Measurements from ENCODE around the gene RSPO3.
"Not testable (repeated sequence)": the region's sequence is repeated elsewhere in the genome, so short reads cannot be mapped to it uniquely, and the experiment has no call there.

RSPO3 gene

GRCh38 chr6:127085181-127085580 lies 33.3 kb upstream of the RSPO3 start:
- no peak overlapping the region for H3K4me3 ChIP-seq (ENCODE audit: extremely low read depth, insufficient read depth, low read length, poor library complexity, severe bottlenecking)
- no peaks in the 10 kb centered on the region for H3K36me3 ChIP-seq (ENCODE audit: control insufficient read depth, insufficient read depth, low read length)
- H3K27ac ChIP-seq (ENCODE audit: low read depth, low read length, severe bottlenecking): no peak overlapping the region
- H3K4me1 ChIP-seq (ENCODE audit: control insufficient read depth, insufficient read depth, low read length, poor library complexity, severe bottlenecking): no peaks in the 10 kb centered on the region
- WGBS, 2 experiments (ENCODE audit: insufficient coverage in 2 of 2): 90% methylated on average over 2 of the region's 3 CpGs; no CpG with 5 or more reads in 1 of the 2 experiments
- H3K9me3 ChIP-seq (ENCODE audit: control insufficient read depth, low read length): no peaks in the 10 kb centered on the region

GRCh38 chr6:127090051-127090450 lies 28.4 kb upstream of the RSPO3 start:
- Histone ChIP-seq H3K9me3 (ENCODE audit: control insufficient read depth, low read length) (no peaks in the 10 kb centered on the region), H3K4me1 (ENCODE audit: control insufficient read depth, insufficient read depth, low read length, poor library complexity, severe bottlenecking) (no peaks in the 10 kb centered on the region), H3K36me3 (ENCODE audit: control insufficient read depth, insufficient read depth, low read length) (no peaks in the 10 kb centered on the region), H3K4me3 (ENCODE audit: extremely low read depth, insufficient read depth, low read length, poor library complexity, severe bottlenecking) (no peak overlapping the region), H3K27ac (ENCODE audit: low read depth, low read length, severe bottlenecking) (no peak overlapping the region)
- WGBS, 2 experiments (ENCODE audit: insufficient coverage in 2 of 2): no CpG with 5 or more reads among the region's 1 CpG

- H3K4me1 ChIP-seq (ENCODE audit: control insufficient read depth, insufficient read depth, low read length, poor library complexity, severe bottlenecking): peaks cover 2% of the 10 kb centered on the region
- no peak overlapping the region for H3K4me3 ChIP-seq (ENCODE audit: extremely low read depth, insufficient read depth, low read length, poor library complexity, severe bottlenecking)
- no peaks in the 10 kb centered on the region for H3K9me3 ChIP-seq (ENCODE audit: control insufficient read depth, low read length)
- no peaks in the 10 kb centered on the region for H3K36me3 ChIP-seq (ENCODE audit: control insufficient read depth, insufficient read depth, low read length)
- 100% methylated on average over 2 of the region's 3 CpGs; no CpG with 5 or more reads in 1 of the 2 experiments for WGBS, 2 experiments (ENCODE audit: insufficient coverage in 2 of 2)
- no peak overlapping the region for H3K27ac ChIP-seq (ENCODE audit: low read depth, low read length, severe bottlenecking)
Measured at GRCh38 chr6:127092466-127092865, 26.0 kb upstream of the RSPO3 start.

DNA sequence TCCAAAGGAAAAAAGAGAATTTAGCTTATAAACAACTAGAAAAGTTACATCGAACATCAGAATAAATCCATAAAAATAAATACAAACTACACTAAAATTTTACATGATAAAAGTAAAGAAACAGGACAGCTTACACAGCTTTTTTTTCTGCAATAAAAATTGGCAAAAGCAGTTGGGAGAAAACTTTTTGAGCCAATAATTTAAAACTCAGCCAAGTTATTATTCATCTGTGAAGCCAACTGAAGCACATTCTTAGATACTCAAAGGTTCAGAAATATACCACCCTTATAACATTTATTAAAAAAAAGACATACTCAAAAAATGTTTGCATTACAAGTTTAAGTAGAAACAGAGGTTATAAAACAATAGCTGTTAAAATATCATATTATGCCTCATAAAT lies 23.7 kb upstream of the RSPO3 start:
- Histone ChIP-seq H3K27ac (ENCODE audit: low read depth, low read length, severe bottlenecking) (no peak overlapping the region), H3K36me3 (ENCODE audit: control insufficient read depth, insufficient read depth, low read length) (no peaks in the 10 kb centered on the region), H3K4me1 (ENCODE audit: control insufficient read depth, insufficient read depth, low read length, poor library complexity, severe bottlenecking) (peaks cover 2% of the 10 kb centered on the region), H3K4me3 (ENCODE audit: extremely low read depth, insufficient read depth, low read length, poor library complexity, severe bottlenecking) (no peak overlapping the region), H3K9me3 (ENCODE audit: control insufficient read depth, low read length) (no peaks in the 10 kb centered on the region)
- WGBS, 2 experiments (ENCODE audit: insufficient coverage in 2 of 2): no CpG with 5 or more reads among the region's 1 CpG

GRCh38 chr6:127096167-127096566 lies 22.3 kb upstream of the RSPO3 start:
- Histone ChIP-seq H3K9me3 (ENCODE audit: control insufficient read depth, low read length) (no peaks in the 10 kb centered on the region), H3K36me3 (ENCODE audit: control insufficient read depth, insufficient read depth, low read length) (no peaks in the 10 kb centered on the region), H3K4me3 (ENCODE audit: extremely low read depth, insufficient read depth, low read length, poor library complexity, severe bottlenecking) (no peak overlapping the region), H3K4me1 (ENCODE audit: control insufficient read depth, insufficient read depth, low read length, poor library complexity, severe bottlenecking) (peaks cover 2% of the 10 kb centered on the region), H3K27ac (ENCODE audit: low read depth, low read length, severe bottlenecking) (no peak overlapping the region)
- 91 to 100% methylated on average over 2 to 5 of the region's 5 CpGs for WGBS, 2 experiments (ENCODE audit: insufficient coverage in 2 of 2)

- not testable (repeated sequence) for H3K27ac ChIP-seq (ENCODE audit: low read depth, low read length, severe bottlenecking); H3K4me3 ChIP-seq (ENCODE audit: extremely low read depth, insufficient read depth, low read length, poor library complexity, severe bottlenecking); H3K9me3 ChIP-seq (ENCODE audit: control insufficient read depth, low read length); H3K36me3 ChIP-seq (ENCODE audit: control insufficient read depth, insufficient read depth, low read length); H3K4me1 ChIP-seq (ENCODE audit: control insufficient read depth, insufficient read depth, low read length, poor library complexity, severe bottlenecking)
- 50% methylated on average over 2 of the region's 5 CpGs; no CpG with 5 or more reads in 1 of the 2 experiments for WGBS, 2 experiments (ENCODE audit: insufficient coverage in 2 of 2)
Measured at GRCh38 chr6:127097442-127097841, 21.0 kb upstream of the RSPO3 start.

- no CpG with 5 or more reads among the region's 3 CpGs for WGBS, 2 experiments (ENCODE audit: insufficient coverage in 2 of 2)
- Histone ChIP-seq H3K27ac (ENCODE audit: low read depth, low read length, severe bottlenecking) (no peak overlapping the region), H3K9me3 (ENCODE audit: control insufficient read depth, low read length) (no peaks in the 10 kb centered on the region), H3K36me3 (ENCODE audit: control insufficient read depth, insufficient read depth, low read length) (no peaks in the 10 kb centered on the region), H3K4me3 (ENCODE audit: extremely low read depth, insufficient read depth, low read length, poor library complexity, severe bottlenecking) (no peak overlapping the region), H3K4me1 (ENCODE audit: control insufficient read depth, insufficient read depth, low read length, poor library complexity, severe bottlenecking) (peaks cover 16% of the 10 kb centered on the region)
Measured at GRCh38 chr6:127100510-127101140, 17.8 kb upstream of the RSPO3 start.

DNA sequence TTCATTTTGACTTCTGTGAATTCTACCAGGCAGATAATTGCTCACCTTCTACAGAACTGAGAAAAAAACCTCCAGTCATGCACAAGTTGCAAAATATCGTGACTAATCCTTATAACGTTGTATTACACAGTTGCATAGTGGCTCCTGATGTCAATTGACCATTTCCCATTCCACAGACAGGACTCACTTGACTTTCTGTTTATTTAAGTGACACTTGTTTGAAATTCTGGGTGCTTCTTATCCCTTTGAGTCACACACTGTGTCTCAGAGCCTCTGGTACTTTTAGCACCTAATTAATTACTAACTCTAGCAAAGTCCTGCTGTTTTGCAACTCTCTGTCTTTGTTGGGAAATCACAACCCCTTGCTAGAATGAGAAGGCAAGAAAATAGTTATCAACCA lies 16.2 kb upstream of the RSPO3 start:
- Histone ChIP-seq H3K27ac (ENCODE audit: low read depth, low read length, severe bottlenecking) (peak overlapping the region; percentile 39), H3K4me3 (ENCODE audit: extremely low read depth, insufficient read depth, low read length, poor library complexity, severe bottlenecking) (no peak overlapping the region), H3K9me3 (ENCODE audit: control insufficient read depth, low read length) (no peaks in the 10 kb centered on the region), H3K4me1 (ENCODE audit: control insufficient read depth, insufficient read depth, low read length, poor library complexity, severe bottlenecking) (peaks cover 14% of the 10 kb centered on the region), H3K36me3 (ENCODE audit: control insufficient read depth, insufficient read depth, low read length) (no peaks in the 10 kb centered on the region)
- WGBS, 2 experiments (ENCODE audit: insufficient coverage in 2 of 2): 64 to 76% methylated on average over 2 of the region's 2 CpGs

- H3K9me3 ChIP-seq (ENCODE audit: control insufficient read depth, low read length): no peaks in the 10 kb centered on the region
- no peak overlapping the region for H3K4me3 ChIP-seq (ENCODE audit: extremely low read depth, insufficient read depth, low read length, poor library complexity, severe bottlenecking)
- peak overlapping the region; percentile 39 for H3K27ac ChIP-seq (ENCODE audit: low read depth, low read length, severe bottlenecking)
- WGBS, 2 experiments (ENCODE audit: insufficient coverage in 2 of 2): no CpG with 5 or more reads among the region's 3 CpGs
- no peaks in the 10 kb centered on the region for H3K36me3 ChIP-seq (ENCODE audit: control insufficient read depth, insufficient read depth, low read length)
- H3K4me1 ChIP-seq (ENCODE audit: control insufficient read depth, insufficient read depth, low read length, poor library complexity, severe bottlenecking): peaks cover 14% of the 10 kb centered on the region
Measured at GRCh38 chr6:127102859-127103258, 15.6 kb upstream of the RSPO3 start.

DNA sequence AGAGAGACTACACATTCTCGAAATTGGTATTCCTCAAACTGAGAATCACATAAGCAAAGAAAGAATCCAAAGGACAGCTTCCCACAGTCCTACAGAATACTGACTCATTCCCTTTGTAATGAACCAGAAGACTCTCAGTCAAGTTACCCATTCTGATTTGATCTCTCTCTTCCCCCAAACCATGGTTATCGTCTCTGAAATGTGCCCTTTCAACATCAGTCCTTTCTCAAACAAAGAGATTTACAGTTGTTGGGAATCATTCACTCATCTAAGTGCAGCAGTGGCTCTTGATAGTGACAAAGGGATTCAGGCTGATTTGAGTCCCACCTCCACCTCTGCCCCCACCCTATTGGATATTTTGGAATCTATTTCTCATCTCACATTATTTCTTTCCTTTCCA lies 15.0 kb upstream of the RSPO3 start:
- Histone ChIP-seq H3K4me1 (ENCODE audit: control insufficient read depth, insufficient read depth, low read length, poor library complexity, severe bottlenecking) (peaks cover 14% of the 10 kb centered on the region), H3K36me3 (ENCODE audit: control insufficient read depth, insufficient read depth, low read length) (no peaks in the 10 kb centered on the region), H3K9me3 (ENCODE audit: control insufficient read depth, low read length) (no peaks in the 10 kb centered on the region), H3K4me3 (ENCODE audit: extremely low read depth, insufficient read depth, low read length, poor library complexity, severe bottlenecking) (no peak overlapping the region), H3K27ac (ENCODE audit: low read depth, low read length, severe bottlenecking) (peak overlapping the region; percentile 11)
- 60% methylated on average over 1 of the region's 2 CpGs; no CpG with 5 or more reads in 1 of the 2 experiments for WGBS, 2 experiments (ENCODE audit: insufficient coverage in 2 of 2)

GRCh38 chr6:127107916-127108315 lies 10.6 kb upstream of the RSPO3 start:
- Histone ChIP-seq H3K27ac (ENCODE audit: low read depth, low read length, severe bottlenecking) (no peak overlapping the region), H3K4me3 (ENCODE audit: extremely low read depth, insufficient read depth, low read length, poor library complexity, severe bottlenecking) (no peak overlapping the region), H3K36me3 (ENCODE audit: control insufficient read depth, insufficient read depth, low read length) (no peaks in the 10 kb centered on the region), H3K4me1 (ENCODE audit: control insufficient read depth, insufficient read depth, low read length, poor library complexity, severe bottlenecking) (peaks cover 3% of the 10 kb centered on the region), H3K9me3 (ENCODE audit: control insufficient read depth, low read length) (no peaks in the 10 kb centered on the region)

Measured in mesodermal cell (in vitro differentiated cells).